ENCODE data around the gene REL.
"Not testable (repeated sequence)": the region's sequence is repeated elsewhere in the genome, so short reads cannot be mapped to it uniquely, and the experiment has no call there.

The REL gene

GRCh38 chr2:60881047-60881932 is at the start of gene REL:
TSS of gene REL (plus strand) at chr2:60881574. CDS start at chr2:60881841, 267 bp downstream.
- peak; percentile 61 to 94 (median 84) for DNase-seq

- no peak for DNase-seq
Measured at GRCh38 chr2:60831921-60832320, 49.5 kb upstream of the REL start.

- DNase-seq, result no peak
Measured at GRCh38 chr2:60832621-60833020, 48.8 kb upstream of the REL start.

- DNase-seq, result no peak
Measured at GRCh38 chr2:60834270-60834717, 47.1 kb upstream of the REL start.

DNA sequence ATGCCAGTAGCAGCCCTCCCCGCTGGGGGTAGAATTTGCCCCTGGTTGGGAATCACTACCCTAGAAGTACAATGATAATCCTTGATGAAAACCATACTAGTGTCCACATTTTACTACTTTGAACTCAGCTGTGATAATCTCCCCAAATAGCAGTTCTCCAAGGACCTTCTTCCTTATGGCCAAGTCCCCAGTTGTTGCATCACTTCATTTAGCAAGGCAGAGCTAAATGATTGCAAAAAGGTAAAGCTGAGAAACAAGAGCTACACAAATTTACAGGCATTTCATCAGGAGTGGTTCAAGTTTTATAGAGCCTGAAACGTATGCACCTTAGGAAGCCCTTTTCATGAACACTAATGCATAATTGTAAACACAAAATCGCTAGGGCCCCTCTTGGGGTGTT is 44.9 kb upstream of the REL start:
- DNase-seq, result no peak

DNA sequence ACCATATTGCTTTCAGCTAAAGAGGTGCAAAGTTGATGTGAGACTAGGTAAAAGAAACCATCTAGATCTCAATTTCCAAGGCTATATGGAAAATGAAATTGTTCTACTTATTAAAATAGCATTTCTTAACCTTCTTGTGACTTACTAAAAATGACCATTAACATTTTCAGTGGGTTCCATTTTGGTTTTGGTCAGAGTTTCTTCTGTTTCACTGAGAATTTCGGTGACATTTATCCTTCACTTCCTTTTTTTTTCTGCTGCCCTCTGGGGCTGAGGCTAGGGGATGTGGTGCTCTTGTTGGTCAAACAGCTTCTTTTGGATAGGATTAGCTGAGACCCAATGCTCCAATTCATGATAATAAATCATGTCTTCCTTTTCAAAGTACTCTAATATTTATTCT is 44.3 kb upstream of the REL start:
- no peak for DNase-seq

DNA sequence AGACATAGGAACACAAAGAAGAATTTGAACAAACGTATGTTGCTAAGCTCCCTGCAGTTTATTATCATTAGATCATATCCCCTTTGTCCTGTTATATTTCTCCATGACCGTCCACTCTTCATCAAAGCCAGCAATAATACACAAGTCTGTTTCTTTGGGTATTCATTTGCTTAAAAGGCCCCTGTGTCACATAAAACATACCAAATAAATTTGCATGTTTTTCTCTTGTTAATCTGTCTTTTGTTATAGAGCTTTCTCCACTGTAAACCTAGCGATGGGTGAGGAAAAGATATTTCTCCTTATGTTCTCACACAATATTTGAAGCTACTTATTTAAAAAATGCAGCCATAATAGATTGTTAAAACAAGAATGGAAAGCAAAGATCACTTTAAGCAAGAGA is 42.9 kb upstream of the REL start:
- no peak for DNase-seq

DNA sequence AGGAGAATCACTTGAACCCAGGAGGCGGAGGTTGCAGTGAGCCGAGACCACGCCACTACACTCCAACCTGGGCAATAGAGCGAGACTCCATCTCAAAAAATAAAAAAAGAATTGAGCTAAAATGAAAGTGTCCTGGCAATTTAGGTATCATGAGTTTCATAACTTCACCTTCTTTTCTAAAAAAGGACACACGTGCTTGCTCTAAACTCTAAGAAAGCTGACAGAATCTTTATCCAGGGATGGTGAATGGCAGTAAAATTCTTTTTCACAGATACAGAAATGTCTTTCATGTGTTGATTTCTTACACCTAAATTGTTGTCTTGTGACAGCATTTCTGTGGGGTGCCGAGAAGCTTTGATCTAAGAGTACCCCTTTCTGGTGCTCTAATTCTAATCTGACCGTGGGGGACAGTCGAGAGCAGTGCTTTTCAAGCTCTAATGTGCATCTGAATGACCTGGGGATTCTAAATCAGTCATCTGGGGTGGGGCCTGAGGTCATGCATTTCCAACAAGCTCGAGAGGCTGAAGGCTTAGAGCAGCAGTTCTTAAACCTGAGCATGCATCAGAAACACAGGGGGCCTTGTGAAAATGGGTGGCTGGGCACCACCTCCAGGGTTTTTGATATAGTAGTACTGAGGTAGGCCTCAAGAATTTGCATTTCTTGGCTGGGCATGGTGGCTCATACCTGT is 42.1 kb upstream of the REL start:
- no peak for DNase-seq

DNA sequence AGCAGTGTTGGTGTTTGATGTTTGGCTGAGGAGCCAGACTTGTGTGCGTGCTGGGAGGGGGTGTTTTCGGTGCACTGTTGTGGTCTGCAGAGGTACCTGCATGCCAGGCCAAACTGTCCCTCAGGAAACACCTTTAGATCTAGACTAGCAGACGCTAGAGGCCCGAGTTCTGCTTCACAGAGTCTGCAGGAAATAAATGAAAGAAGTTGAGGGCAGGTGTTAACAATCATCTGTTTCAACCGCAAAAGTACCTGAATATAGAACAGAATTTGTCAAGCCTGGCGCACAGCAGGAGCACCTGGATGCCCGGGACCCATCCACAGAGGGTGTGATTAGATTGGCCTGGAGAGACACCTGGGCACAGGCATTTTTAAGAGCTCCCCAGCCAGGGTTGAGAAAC is 40.5 kb upstream of the REL start:
- no peak for DNase-seq

GRCh38 chr2:60843006-60843405 is 38.4 kb upstream of the REL start:
- no peak for DNase-seq

GRCh38 chr2:60844105-60844504 is 37.3 kb upstream of the REL start:
- DNase-seq, result no peak

- no peak for DNase-seq
Measured at GRCh38 chr2:60847854-60848253, 33.5 kb upstream of the REL start.

GRCh38 chr2:60849187-60849586 is 32.2 kb upstream of the REL start:
- no peak for DNase-seq

DNA sequence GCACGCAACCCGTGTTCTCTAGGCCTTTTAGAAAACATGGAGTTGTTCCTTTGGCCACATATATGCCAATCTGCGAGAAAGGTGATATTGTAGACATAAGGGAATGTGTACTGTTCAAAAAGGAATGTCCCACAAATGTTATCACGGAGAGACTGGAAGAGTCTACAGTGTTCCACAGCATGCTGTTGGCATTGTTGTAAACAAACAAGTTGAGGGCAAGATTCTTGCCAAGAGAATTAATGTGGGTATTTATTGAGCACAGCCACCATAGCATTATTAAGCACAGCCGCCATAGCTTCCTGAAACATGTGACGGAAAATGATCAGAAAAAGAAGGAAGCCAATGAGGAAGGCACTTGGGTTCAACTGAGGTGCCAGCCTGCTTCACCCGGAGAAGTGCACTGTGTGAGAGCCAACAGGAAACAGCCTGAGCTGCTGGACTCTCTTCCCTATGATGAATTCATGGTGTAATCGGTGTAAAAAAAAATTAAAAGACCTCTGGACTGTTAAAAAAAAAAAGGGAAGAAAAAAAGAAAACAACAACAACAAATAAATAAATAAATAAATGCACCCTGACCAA is 29.0 kb upstream of the REL start:
- DNase-seq, result no peak

- DNase-seq, result no peak
Measured at GRCh38 chr2:60853531-60853930, 27.8 kb upstream of the REL start.

- DNase-seq, result no peak
Measured at GRCh38 chr2:60855989-60856669, 25.2 kb upstream of the REL start.

DNA sequence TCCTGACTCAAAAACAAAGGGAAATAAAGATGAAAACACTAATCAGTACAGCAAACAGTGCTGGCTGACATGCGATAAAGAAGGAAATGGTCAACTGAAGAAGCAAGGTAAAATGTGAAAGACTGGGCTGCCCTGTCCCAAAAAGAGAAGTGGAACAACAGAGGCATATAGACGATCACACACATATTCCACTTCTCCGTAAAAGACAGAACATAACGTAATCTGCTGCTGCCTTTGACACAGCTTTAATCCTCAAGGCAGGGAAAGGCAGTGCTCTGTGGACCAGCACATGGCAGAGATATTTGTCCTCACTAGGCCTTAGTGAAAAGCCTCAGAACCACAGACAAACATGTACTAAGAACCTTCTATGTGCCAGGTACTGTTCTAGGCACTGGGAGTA is 24.3 kb upstream of the REL start:
- DNase-seq, result no peak

GRCh38 chr2:60858897-60859311 is 22.5 kb upstream of the REL start:
- no peak for DNase-seq

DNA sequence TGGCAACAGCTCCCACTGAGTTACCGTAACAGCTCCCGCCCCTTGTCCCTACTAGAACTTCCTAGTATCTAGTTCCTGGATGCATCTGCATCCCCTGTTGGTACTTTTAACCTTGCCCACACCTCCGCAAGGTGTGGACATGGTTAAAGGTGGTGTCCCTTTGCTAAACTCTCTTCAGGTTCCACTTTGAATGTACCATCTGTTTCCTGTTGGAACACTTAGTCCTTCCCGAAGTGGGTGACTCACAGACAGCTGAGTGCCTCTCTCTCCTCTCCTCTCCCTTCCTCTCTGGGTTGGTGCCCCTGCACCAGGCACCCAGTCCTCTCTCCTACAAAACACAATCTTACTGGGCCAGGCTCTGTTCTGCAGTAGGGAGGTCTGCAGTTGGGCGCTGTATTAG is 19.6 kb upstream of the REL start:
- no peak for DNase-seq

DNA sequence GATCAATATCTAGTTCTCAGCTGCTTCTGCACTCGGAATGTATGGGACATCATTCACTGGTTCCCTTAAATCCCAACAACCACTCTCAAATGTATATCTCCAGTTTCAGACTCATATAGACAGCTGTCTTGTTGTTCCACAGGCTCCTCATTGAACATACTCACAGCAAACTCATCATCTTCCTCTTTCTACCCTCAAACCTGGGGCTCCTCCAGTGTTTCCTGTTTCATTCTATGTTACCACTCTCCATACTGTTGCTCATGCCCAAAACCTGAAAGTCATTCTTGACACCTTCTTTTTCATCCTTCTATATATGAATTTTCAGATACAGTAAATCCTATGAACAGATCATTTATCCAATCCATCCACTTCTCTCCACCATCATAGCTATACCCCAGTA is 18.7 kb upstream of the REL start:
- no peak for DNase-seq

- not testable (repeated sequence) for DNase-seq
Measured at GRCh38 chr2:60865361-60865760, 16.0 kb upstream of the REL start.

DNA sequence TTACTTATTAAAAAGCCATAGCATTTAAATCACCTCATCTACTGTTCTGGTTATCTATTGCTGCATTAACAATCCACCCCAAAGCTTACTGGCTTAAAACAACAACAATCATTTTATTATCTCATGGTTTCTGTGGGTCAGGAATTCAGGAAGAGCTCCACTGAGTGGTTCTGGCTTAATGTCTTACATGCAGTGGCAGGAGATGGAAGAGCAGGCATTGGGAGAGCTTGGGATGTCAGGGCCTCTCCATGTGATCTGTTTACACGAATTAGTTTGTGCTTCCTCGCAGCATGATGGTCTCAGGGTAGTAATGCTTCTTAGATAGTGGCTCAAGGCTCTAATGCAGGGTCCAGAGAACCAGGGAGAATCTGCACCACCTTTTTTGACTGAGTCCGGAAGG is 14.4 kb upstream of the REL start:
- no peak for DNase-seq

DNA sequence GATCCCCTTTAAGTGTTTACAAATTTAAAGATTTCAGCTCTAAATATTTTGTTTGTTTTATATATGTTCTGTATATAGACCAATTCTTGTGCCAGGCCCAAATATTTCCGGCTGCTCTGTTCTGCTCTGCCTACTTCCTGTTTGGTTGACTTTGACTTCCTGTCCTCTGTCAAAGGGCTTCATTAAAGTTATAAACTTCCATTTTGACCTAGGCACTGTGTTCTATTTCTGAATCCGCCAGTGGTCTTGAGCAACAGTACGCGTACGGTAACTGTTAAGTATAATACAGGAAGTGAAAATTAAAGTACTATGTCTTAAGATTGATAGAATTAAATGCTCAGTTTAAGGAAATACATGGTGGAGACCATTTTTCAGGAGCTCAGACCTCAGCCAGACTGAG is 13.5 kb upstream of the REL start:
- no peak for DNase-seq

Measured in C1 segment of cervical spinal cord (tissue), 14 donors.